Epidermal melanocyte (primary cell): ENCODE data around the gene XYLT1.

ENCODE experiments used
- DNase-seq: peaks from one replicate; pipeline ENCODE4 v3.0.0; 2011; ENCODE audit warnings: low spot score; ENCODE audit not compliant: insufficient read length

Gene XYLT1

GRCh38 chr16:17235147-17235815 lies 235.5 kb downstream of the XYLT1 start:
- no peak for DNase-seq

DNA sequence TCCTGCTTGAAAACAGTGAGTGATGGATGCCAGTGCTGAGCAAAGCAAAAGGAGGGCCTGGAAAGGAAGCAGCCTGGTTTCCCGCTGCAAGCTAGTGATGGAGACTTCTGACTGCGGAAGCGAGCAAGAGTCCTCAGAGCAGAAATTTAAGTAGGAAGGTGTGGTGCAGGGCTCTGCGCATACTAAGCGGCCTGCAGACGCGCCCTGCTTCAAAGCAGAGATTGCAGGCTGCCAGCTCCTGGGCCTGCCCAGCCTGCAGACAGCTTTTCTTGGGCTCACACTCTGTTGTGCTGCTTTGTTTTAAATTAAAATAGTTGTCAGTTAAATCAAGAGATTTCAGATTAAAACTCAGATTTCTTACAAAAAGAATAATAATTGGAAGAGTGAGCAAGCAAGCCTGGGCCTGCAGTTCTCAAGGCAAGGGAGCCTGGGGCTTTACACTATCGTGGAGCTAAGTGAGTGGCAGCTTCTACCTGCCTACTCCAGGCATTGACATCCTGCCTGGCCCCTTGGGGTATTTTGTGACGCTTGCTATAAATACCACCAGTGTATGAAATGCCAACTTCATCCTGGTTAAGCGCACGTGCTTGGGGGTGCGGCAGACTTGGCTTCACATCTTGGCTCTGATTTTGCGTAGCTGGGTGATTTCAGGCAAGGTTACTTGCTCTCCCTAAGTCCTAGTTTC lies 237.3 kb downstream of the XYLT1 start:
- DNase-seq, result no peak

DNA sequence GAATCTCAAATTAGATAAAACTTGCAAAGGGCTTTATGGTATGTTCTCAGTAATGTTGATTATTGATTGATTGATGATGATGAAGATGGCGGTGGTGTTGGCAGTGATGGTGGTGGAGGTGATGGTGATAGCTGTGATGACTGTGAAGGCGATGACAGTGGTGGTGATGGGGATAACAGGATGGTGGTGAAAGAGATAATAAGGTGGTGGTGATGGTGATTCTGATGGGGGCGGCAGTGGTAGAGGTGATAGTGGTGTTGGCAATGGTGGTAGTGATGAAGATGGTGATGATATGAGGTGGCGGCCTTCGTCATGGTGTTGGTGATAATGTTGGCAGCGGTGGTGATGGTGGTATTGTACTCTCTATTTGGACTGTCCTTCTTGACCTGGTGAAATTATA lies 238.3 kb downstream of the XYLT1 start:
- no peak for DNase-seq

- no peak for DNase-seq
Measured at GRCh38 chr16:17231972-17232371, 238.8 kb downstream of the XYLT1 start.

GRCh38 chr16:17230932-17231581 lies 239.7 kb downstream of the XYLT1 start:
- DNase-seq, result no peak

- no peak for DNase-seq
Measured at GRCh38 chr16:17229766-17230165, 241.0 kb downstream of the XYLT1 start.

DNA sequence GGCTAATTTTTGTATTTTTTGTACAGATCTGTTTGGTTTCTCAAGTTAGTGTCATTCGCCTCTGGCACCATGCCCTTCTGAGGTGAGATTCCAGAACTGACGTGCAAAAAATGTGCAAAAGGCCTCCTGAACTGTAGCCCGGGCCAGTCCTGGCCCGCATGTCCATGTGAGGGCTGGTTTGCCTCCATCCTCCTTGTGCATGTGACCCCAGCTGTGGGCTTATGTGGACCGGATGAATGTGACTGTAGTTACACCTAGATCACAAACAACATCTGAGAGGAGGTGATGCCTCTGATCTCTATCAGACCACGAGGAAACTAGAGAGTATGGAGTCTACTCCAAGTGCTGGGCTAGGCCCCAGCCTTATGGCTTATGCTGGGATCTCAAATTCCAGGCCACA lies 241.6 kb downstream of the XYLT1 start:
- no peak for DNase-seq

GRCh38 chr16:17228708-17229055 lies 242.1 kb downstream of the XYLT1 start:
- no peak for DNase-seq

DNA sequence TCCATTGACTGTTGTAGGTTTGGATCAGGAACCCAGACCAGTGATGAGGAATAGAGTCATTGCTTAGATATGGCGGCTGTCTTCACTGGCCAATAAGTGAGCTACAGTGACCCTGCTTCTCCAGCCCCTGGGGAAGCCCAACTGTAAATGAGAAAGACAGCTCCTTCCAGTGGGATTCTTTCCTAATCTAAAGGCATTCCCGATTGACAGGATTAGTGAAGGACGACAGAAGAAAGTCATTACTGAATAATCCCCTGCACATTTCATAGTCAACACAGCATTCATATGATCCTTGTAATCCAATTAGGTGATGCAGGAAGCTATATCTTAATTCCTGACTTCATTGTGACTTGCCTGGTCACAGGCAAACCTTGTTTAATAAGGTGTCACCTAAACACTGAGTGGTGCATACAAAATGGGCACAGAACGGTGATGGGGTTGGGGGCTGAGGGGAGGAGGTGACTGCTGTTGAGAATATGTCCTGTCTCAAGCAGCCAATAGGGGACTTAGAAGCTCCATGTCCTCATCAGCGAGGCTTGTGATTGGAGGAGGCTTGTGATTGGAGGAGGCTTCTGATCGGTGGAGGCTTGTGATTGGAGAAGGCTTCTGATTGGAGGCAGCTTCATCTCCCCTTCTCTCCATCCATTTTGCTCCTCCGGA lies 242.6 kb downstream of the XYLT1 start:
- DNase-seq, result no peak

DNA sequence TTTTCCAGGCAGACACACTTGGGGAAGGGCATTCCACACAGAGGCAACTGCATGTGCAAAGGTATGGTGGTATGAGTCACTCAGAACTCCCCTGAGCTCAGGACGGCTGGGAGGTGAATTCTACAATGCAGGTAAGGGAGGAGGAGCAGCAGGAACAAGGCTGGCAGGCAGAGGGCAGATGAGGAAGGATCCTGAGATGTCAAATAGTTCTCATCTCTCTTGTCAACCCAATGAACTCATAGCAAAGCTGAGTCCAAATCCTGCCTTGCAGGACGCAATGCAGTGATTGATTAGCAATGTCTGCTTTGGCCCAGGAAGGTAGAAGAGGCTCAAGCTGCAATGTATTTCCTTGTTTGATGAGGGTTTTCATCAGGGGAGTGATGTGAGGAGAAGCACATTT lies 243.5 kb downstream of the XYLT1 start:
- no peak for DNase-seq

DNA sequence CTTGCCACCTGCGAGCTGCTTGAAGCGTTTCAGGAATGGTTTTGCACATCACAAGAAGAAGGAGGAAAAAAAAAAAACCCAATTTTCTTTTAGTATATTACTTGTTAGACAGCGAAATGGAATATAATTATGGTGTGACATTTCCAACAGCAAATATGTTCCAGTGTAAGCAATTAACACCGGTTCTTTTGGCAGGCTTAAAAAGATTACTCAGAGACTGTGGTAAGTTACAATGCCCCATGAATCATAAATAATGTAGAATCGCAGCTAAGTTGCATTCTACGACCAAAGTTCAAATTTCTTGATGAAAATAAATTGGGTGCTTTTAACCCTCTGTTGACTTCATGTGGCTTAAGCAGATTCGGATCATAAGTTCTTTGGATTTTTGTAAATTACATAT lies 245.2 kb downstream of the XYLT1 start:
- no peak for DNase-seq

DNA sequence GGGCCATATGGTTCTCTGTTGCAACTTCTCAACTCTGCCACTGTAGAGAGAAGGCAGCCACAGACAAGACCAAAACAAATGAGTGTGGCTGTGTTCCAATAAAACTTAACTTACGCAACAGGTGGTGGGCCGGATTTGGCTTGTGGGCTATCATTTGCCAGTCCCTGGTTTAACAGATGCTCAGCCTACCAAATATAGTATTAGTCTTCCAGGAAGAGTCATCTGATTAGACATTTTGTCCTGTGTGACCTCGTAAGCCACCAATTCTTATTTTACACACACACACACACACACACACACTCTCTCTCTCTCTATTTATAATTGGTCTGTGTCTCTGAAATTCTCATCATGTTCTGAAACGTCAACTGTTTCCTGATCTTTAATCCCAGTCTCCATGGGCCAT lies 245.9 kb downstream of the XYLT1 start:
- DNase-seq, result no peak

- no peak for DNase-seq
Measured at GRCh38 chr16:17224350-17224749, 246.4 kb downstream of the XYLT1 start.

GRCh38 chr16:17223576-17223975 lies 247.2 kb downstream of the XYLT1 start:
- DNase-seq, result no peak

- DNase-seq, result no peak
Measured at GRCh38 chr16:17222871-17223401, 247.8 kb downstream of the XYLT1 start.

DNA sequence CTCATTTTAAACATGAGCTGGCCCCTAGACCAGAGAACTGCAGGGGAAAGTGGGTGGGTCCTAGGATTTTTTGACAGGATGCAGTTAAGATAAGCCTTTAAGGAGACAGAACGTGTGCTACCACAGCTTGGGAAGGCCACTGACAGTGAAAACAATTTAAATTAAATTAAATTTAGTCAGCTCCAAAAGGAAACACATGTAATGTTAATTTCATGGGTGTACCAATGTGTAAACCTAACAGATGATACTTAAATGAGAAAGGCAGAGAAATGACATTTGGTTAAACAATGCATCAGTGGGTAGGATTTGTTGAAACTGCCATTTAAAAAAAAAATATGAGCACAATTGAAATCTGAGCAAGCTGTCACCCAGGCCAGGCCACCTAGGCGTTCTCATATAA lies 250.8 kb downstream of the XYLT1 start:
- no peak for DNase-seq

DNA sequence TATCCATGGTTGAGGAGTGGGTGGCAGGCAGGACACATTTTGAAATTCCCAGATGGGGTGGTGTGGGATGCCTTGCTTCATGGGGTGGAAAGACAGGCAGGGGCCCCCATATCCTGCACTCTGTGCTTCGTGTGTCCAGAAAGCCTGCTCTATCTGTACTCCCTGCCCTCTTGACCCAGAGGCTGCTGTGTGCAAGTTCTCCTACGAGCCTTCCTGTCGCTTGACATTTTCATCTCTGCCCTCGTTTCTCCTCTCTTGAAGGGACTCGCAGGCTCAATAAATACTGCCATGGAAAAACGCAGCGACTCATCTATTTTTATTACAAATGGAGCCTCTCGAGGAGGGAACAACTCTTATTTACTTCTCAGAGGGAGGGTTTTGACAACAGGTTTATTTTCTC lies 254.8 kb downstream of the XYLT1 start:
- no peak for DNase-seq

GRCh38 chr16:17215306-17215705 lies 255.5 kb downstream of the XYLT1 start:
- no peak for DNase-seq

DNA sequence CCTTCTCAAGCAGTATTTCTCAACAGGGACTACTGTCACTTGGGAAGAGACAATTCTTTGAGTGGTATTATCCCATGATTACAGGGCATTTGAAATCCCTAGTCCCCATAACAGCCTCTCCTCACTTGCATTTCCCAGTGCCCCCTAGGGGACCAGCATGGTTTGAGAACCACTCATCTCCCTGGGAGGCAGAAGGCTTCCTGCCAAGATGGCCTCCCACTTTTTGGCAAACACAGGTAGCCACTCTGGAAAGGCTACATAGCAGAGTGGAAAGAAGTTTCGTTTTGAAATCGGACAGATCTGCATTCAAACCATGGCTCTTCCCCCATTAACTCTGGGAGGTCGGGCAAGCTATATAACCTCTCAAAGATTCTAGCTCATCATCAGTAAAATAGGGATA lies 256.8 kb downstream of the XYLT1 start:
- DNase-seq, result no peak

DNA sequence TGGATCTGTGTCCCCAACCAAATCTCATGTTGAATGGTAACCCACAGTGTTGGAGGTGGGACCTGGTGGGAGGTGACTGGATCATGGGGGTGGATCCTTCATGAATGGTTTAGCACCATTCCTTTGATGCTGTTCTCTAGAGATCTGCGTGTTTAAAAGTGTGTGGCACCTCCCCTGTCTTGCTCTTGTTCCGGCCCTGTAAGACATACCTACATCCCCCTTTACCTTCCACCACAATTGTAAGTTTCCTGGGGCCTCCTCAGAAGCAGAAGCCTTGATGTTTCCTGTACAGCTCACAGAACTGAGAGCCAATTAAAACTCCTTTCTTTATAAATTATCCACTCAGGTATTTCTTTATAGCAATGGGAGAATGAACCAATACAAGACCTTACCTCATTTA lies 257.7 kb downstream of the XYLT1 start:
- no peak for DNase-seq

- no peak for DNase-seq
Measured at GRCh38 chr16:17212606-17213005, 258.2 kb downstream of the XYLT1 start.

- DNase-seq, result no peak
Measured at GRCh38 chr16:17211797-17212196, 259.0 kb downstream of the XYLT1 start.
